Umbilical cord (tissue), 2 donors: ENCODE data around the gene KIF25. TPM values are rescaled to one million over a fixed set of nuclear protein-coding genes. Genes with fewer than 3 reads are reported as not detected.

Experiments
- DNase-seq: peaks from one replicate; pipeline ENCODE4 v3.0.0-alpha.2; 2015; ENCODE audit warnings: low spot score
- total RNA-seq: library from RNA; depleted of rRNA; stranded (reverse); fragments of >200 nt; gene quantifications from one replicate; pipeline ENCODE4 v1.2.3, GENCODE V29; 2014; ENCODE audit warnings: low replicate concordance; ENCODE audit not compliant: insufficient read depth

Gene KIF25, protein sequence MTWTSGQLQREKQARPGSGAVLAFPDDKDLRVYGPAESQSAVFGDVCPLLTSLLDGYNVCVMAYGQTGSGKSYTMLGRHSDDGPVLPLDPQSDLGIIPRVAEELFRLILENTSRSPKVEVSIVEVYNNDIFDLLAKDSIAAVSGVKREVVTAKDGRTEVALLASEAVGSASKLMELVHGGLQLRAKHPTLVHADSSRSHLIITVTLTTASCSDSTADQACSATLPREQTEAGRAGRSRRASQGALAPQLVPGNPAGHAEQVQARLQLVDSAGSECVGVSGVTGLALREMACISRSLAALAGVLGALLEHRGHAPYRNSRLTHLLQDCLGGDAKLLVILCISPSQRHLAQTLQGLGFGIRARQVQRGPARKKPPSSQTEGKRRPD
- not detected for total RNA-seq

DNA sequence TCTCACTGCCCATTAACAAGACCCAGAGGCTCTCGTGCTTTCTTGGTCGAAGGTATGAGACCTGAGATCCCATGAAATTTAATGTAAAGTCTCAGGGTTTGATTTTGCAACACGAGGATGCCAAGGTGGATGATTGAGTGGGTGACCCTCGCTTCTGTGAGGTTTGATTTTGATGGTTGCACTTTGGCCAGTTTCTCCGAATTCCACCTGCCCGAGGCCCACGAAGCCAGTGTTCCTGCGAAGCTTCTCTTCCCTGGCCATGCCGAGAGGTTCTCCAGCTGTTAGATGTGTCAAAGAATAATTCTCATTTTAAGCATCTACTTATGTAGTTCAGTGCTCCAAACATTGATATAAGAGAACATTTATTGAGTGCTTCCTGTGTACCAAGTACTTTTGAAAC is at the start of gene KIF25:
KIF25 (plus strand) TSS at position 30 of the 400 bp plus-strand sequence. CDS start 31,915 bp downstream, outside the sequence.
- no peak for DNase-seq

DNA sequence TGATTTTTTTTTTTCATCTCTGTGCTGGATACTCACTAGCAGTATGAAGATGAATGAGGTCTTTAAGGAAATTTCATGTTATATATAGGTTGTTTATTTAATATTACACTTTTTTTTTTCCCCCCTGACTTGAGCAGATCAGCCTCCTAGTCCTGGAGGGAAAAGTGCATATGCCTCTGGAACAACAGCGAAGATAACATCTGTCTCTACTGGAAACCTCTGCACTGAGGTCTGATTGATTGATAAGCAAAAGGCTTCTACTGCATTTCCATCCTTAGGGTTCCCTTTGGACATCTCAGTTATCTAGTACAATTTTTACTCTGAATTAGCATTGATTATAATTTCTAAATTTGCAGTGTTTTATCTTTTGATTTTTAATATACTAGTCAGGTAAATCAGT is 49.8 kb upstream of the KIF25 start:
- no peak for DNase-seq

DNA sequence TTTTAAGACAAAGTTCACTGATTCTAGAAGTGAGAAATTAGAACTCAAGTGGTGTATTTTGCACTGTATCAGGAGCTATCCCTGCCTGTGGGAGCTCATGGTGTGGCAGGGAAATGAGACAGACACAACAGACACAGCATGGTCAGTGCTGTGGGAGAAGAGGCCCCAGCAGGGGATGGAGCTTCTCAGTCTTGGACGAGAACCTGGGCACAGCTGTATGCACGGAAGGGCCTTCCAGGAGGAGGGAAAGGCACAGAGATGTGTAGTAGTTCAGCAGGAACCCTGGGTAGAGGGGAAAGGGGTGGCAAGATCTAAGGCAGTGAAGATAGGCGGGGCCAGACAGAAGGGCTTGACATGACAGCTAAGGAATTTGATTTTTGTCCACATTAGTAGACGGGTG is 48.8 kb upstream of the KIF25 start:
- peak; percentile 67 for DNase-seq

DNA sequence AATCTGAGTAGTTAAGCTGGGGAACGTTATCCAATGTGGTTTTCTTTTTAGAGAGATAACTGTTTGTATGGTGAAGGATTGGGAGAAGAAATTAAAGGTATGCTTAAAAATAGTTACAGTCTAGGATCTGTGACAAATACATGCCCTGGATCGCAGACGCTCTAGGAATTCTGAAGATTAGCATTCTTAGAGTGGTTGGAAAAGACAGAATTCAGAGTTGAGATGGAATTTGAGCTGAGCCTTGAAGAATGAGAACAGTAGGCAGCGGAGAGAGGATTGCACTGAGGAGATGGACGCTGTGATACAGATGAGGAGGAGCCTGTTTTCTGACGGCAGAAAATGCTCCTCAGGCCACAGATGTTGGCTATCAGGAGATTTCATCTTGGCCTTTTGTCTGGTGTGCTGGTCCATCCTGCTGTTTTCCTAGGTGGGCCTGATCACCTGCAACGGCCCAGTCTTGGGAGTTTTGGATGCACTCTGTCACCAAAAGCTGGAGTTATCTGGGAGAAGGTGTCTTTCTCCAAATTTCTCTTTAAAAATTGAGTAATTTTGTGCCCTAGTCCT is 48.3 kb upstream of the KIF25 start:
- peak; percentile 68 for DNase-seq

DNA sequence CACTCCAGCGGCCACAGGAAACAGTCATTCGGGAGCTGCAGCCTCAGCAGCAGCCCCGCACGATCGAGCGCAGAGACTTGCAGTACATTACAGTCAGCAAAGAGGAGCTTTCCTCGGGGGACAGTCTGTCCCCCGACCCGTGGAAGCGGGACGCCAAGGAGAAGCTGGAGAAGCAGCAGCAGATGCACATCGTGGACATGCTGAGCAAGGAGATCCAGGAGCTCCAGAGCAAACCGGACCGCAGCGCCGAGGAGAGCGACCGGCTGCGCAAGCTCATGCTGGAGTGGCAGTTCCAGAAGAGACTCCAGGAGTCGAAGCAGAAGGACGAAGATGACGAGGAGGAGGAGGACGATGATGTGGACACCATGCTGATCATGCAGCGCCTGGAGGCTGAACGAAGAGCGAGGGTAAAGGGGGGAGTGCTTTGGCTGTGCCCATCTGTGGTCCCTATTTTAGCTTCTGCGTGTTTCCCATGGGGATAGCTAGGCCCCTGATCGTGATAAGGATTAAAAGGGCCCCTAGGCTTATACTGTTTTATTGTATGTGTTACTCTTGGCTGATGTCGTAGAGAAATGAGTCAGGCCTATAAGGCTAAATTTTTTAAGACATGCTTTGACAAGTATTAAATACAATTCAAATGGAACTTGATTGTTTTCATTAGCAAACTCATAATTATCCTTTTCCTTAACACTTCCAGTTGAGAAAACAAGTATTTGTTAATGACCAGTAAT is 45.5 kb upstream of the KIF25 start:
- DNase-seq, result no peak

DNA sequence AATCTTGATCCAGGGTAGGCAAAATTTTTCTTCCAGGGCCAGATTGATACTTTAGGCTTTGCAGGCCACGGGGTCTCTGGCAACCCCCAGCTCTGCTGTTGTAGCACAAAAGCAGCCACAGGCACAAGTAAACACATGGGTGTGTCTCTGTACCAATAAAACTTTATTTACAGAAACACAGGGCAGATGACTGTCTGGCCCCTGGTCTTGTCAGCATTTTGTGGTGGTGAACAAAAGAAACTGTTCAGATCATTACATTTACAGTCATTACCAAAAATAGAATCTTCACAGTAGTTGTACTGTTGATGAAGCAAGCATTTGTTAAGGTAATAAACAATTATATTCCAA is 45.0 kb upstream of the KIF25 start:
- no peak for DNase-seq

DNA sequence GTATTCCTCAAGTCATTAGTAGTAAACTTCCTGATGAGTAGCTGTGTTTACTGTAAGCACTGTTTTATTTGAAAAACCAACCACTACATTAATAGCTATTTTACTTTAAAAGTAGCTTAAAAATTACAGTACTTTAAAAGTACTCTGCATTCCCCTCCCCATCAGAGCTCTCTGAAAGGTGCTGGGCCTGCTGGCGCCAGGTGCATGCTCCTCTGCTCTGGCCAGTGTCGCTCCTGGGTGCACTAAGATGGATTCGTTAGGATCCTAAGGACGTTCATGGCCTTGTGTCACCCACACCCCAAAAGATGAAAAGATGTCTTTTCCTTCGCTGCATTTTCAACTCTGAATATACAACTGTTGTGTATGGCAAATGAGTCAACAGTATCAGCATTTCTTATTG is 43.9 kb upstream of the KIF25 start:
- no peak for DNase-seq

DNA sequence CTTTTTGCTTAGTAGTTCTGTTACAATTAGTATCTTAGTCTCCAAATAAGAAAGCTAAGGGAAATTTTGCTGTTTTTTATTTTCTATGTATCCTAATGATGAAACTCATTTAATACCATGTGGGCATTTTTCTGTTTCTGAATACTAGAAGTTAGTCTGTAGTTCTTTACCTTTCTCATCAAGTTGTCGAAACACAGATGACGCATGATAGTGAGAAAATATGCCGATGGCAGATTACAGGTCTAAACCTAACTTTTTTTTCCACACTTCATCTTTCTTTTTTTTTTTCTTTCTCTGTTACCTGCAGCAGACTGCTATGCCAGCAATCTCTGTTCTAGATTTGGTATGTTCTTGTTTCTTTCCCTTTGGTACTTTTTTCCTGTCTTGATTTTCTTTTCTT is 43.3 kb upstream of the KIF25 start:
- DNase-seq, result no peak

DNA sequence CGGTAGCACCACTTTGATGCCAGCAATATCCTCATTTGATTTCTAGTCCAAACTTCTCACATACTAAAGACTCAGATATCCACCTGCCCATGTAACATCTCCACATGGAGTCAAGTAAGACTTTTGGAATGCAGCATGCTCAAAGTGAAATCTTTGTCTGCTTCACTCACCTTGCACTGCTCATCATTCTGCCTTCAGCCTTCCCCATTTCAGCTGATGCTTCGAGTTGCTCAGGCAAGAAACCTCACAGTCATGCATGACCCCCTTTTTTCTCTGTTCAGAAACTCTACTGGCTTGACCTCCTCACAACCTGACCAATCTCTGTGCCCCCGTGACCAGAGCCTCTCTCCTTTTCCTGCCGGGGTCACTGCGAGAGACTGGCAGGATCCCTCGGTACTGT is 41.0 kb upstream of the KIF25 start:
- no peak for DNase-seq

DNA sequence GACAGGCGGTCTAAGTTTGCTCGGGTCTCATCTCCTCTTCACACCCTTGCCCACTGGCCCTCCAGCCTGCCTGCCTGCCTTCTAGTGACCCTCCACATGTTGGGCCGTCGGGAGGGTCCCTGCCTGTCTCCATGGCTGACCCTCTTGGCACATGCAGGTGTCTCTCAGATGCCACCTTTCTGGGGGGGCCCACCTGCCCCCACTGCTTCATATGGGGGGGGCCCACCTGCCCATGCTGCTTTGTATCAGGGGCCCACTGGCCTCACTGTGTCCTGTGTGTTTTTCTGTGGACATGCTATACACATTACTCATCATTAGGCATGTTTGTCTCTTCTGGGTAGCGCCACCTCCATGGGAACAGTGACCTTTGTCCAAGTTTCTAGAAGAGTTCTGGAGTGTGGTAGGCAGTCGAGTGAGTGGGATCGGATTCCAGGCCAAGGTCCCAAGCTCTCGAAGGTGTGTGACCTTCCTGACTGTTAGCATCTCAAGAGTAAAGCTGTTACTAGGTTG is 40.4 kb upstream of the KIF25 start:
- no peak for DNase-seq

DNA sequence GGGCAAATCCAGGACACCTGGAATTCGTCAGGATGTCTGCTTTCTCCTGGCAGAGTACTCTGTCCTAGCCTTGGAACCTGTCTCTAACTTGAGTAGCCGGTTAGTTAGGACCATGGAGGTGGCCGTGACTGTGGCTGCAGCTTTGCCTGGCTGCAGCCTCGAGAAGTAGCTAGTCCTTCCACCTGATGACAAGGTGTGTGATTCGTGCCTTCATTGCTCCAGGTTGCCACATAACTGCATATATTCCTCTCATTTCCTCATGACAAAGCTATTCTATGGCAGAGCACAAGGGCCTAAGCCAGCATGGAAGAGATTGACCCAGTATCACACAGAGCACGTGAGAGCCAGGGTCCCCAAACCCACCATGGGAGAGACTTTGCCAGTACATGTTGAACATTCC is 39.8 kb upstream of the KIF25 start:
- DNase-seq, result no peak

DNA sequence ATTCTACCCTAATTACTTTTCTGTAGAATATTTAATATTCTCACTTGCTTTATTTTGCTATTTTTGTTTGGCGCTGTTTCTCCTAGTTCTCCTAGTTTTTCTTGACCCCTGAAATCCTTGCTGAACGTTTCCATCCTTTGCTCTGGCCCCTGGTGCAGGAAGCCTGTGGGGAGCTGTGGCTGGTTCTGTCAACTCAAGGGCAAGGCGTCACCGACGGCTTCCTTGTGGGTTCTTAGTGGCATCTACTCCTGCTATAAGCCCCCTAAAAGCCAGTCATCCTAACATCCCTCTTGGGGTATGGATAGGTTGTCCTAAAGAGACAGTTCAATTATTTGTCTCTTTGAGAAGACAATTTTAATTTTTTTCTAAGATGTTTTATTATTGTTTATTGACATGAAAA is 36.9 kb upstream of the KIF25 start:
- no peak for DNase-seq

DNA sequence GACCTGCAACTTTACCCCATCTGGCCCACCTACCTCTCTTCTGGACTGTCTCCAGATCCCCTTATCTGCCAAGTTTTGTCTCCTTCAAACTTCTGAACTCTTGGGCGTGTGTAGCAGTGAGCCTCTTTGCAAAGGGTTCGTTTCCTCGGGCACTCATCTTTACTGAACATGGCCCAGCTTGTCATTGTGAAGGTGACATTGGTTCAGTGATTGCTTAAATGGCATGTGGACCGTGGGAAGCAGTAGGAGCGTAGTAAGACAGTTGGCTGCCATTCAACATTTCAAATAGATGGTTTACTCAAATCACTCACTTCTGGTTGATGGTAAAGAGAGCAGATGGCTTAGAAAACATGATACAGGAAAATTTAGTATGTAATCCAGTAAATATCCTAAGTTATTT is 34.8 kb upstream of the KIF25 start:
- DNase-seq, result no peak

DNA sequence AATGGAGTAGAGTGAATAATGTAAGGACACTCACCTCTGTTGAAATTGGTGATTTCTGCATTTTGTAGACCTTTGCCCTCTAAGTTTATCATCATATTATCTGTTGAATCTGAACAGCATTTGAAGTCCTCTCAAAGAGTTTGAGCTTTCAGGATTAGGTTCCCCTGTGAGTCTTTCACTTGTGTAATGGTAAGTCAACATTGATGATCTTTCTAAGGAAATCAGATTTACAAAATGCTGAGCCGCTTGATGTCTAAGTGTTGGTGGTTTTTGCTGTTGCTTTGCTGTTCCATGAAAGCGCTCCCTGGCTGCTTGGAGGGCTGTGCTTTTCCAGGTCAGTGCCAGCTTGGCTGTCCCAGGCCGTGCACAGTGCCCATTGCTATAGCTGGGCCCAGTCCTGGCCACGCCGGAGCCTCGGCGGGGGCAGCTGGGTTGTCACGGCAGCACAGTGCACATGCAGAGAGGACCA is 33.8 kb upstream of the KIF25 start:
- DNase-seq, result no peak

DNA sequence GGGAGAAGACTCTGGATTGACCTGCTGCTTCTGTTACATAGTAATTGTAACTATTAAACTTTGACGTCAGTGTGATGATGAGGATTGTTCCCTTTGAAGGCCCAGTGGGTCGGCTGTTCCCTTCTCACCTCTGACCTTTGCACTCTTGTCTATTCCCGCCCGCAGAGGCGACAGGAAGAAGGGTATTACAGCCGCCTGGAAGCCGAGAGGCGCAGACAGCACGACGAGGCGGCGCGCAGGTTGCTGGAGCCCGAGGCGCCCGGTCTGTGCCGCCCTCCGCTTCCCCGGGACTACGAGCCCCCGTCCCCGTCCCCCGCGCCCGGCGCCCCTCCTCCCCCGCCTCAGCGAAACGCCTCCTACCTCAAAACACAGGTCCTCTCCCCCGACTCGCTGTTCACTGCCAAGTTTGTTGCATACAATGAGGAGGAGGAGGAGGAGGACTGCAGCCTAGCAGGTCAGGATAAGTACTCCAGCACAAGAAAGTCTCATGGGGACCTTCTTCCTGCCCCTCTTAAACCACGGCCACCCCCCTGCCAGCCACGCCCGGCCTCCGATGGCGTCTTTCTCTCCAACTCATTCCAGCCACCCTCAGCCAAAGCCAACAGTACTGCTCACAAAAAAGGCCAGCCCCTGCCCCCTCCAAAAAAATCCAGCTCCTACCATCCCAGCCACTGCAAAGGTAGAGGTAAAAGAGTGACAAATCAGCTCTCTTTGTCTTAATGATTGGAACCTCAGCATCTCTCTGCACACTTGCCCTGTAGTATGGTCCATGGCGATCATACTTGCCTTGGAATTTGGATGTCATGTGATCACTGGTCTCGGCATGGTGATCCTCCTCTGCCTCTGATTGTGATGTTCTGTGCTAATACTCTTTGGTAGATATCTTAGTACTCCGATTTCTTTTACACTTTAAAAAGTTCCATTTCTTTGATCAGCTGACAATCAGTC is 31.6 kb upstream of the KIF25 start:
- no peak for DNase-seq

DNA sequence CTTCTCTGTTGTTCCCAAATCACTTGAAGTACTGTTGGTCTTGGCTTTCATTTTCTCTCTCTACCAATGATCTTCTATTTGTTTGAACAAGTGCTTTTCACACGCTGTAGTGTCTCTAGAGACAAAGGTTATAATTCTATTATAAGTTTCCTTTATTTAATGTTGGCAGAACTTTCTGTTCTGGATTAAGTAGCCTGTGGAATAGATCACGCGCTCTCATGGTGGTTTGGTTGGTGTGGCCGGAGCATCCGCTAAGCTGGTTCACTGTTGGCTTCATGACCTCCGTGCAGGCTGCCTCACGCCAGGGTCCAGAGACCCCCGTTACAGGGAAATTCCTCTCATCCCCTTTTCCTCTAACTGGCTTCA is 30.9 kb upstream of the KIF25 start:
- no peak for DNase-seq

DNA sequence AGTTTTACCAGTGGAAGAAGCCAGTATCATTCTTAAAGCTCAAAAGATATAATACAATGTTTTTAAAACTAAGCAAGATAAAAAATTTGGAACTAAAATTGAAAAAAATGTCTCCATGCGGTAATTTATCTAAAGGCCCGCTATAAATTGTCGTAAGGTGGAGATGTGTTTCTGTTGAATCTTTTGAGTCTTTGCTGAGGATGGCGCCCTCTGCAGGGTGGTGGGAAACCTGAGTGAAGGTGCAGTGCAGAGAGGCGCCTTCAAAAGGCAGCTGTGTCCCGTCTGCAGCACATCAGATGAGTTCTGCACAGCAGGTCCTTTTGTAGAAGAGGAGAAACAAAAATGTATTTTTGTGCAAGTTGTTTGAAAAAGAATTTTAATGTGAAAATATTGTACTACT is 29.4 kb upstream of the KIF25 start:
- DNase-seq, result no peak

DNA sequence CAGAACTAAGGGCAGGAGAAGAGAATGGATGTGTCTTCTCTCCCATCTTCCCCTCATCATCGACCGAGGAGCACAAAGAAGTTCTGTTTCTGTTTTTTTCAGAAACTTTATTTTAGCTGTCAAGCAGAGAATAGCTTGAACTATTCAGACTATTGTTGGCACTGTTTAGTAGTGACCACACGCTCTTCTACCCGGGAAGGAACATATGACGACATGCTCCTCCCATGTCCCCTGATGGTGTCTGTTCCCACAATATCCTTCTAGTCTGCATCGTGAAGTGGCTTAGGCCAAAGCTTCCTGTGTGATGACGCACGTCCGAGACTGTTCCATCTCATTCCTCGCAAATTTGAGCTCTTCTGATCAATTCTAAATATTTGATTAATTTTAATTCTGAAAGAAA is 27.2 kb upstream of the KIF25 start:
- DNase-seq, result no peak

DNA sequence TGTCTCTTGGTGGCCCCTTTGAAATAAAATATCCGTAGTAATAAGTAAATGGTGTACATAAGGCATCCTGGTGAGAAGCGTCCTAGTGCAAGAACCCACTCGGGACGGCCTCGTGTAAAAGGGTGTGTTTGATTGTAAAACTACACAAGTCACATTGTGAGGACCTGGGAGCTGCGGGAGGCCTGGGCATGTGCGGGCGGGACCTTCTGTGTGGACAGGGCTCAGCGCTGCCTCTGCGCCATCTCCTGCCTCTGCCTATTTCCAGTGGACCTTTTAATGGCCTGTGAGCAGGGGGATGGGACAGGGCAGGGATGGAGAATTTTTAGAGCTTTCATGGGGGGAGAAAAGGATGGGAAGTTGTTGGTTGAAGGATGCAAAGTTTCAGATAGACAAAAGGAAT is 25.3 kb upstream of the KIF25 start:
- DNase-seq, result no peak

DNA sequence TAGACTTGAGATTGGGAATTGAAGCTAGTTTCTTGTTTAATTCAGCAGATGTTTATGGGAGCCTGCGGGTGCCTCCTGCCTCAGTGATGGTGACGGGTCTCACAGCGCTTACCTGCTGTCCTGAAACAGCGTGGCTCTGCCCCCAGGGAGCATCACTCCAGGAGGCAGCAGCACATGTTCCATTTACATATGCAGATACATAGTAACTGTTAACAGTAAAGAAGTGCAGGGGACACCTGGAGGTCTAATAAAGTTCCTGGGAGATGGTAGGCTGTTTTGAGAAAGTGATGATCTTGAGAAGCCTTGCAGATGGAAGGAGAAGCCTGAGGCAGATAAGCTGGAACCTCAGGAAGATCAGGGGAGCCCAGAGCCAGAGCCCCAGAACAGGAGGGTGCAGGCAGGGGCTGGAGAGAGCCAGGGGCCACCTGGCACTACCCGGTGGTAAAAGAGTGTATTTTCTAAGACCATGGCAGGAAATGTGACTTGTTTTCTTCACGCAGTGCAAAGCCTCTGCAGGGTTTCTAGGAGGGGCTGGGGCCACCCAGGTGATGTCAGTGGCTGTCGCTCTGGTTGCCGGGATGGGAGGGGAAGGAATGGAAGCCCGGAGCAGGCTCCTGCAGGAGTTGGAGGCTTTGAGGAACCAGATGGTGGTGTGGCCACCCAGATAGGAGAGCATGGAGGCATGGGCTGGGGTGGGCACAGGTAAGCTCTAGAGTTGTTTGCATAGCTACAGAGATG is 24.2 kb upstream of the KIF25 start:
- DNase-seq, result no peak
